NOMO-1 treated with dmso at 0.1 percent for 144 hours (cell line): Measurements from ENCODE around the gene MAPRE3.

Source experiments
- DNase-seq: peaks from one replicate; lab custom pipeline; 2025; ENCODE audit not compliant: unreplicated experiment; lab: John Stamatoyannopoulos, UW

Gene MAPRE3

DNA sequence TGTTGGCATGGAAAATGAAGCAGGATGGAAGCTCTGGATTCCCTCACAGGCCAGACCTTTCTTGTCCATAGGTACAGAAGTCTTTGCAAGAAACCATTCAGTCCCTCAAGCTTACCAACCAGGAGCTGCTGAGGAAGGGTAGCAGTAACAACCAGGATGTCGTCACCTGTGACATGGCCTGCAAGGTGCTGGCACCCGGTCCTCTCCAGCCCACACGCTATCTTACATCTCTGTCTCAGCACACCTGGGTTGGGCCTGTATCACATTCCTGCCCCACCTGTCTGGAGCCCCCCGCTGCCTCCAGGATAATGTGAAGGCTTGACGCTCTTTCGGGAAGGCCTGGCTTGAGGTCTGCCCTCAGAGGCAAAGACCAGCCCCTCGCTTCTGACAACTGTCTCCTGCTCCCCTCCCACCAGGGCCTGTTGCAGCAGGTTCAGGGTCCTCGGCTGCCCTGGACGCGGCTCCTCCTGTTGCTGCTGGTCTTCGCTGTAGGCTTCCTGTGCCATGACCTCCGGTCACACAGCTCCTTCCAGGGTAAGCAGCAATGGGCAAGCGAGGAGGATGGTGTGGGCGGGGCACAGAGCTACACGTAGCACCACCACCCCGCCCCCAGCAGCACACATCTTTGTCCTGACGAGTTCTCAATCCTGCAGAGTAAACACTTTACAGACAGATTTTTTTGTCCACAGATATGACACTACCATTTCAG is 68.3 kb downstream of the MAPRE3 start:
- no peak for DNase-seq

DNA sequence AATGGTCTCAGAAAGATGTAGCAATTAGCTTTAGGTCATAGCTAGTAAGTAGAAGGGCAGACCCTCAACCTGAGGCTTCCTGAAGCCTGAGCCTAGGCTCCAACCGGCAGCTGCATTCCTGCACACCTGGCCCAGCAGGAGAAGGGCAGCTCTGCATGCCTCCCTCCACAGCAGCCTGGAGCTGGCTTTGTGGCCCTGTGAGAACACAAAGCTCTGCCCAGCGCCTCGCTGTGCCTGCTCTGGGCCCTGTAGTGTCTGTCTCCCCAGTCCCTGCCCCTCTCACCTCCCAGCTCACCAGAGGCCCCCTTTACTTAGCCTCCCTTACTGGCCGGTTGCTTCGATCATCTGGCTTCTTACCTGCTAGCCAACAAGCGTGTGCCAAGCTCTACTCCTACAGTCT is 69.0 kb downstream of the MAPRE3 start:
- DNase-seq = no peak

GRCh38 chr2:27039871-27040270 is 69.4 kb downstream of the MAPRE3 start:
- DNase-seq = no peak

GRCh38 chr2:27040282-27040681 is 69.8 kb downstream of the MAPRE3 start:
- DNase-seq = no peak

GRCh38 chr2:27041752-27042151 is 71.3 kb downstream of the MAPRE3 start:
- no peak for DNase-seq

DNA sequence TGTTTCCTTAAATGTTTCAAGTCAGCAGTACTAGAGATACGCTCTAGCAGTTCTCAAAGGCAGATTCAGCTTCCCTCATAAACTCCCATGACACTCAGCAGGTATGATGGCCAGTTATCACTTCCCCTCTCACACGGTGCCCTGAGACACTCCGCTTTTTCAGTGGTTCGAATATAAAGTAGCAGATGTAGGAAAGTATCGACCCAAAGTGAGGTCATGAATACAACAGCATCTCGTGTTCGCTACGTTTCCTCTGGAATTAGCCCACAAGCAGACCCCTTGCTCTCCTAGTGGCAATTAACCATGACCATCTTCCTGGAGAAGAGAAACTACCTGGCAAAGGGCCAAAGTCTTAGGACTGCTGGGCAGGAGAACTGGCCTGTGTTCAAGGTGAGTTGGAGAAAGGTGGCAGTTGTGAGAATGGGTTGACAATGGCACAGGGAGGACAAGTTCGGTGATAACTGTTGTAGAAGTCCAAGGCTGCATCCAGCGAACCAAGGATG is 71.8 kb downstream of the MAPRE3 start:
- no peak for DNase-seq

- no peak for DNase-seq
Observed at GRCh38 chr2:27042985-27043634, 72.7 kb downstream of the MAPRE3 start.

GRCh38 chr2:27049422-27050280 is 79.2 kb downstream of the MAPRE3 start:
- peak; percentile 14 for DNase-seq

DNA sequence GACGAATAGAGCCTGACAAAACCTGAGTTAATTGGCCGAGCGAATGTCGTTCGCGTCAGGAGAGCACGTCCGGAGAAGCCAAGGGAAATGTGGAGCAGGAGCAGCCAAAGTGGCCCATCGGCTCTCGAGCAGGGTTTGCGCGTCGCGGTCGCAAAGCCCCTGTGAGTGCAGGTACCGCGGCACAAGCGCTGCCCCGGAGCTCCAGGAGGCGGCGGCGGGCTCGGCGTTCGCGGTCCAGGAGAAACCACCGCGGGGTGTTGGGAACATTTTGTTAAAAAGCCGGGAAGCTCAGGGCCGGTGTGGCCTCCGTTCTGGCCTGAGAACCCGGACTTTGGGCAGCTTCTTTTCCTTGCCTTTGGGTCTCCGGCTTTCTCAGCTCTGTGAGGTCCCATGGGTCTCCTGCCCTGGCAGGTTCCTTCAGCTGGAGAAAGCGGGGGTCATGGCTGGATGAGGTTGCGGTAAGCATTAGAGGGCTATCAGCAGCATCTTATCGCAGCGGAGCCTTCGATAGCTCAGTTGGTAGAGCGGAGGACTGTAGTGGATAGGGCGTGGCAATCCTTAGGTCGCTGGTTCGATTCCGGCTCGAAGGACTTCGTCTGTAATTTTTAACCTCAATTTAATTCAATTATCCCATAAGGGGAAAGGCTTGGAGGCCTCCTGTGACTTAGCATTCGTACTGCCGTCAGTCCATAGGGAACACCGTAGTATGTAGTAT is 80.0 kb downstream of the MAPRE3 start:
- peak; percentile 85 for DNase-seq

- peak; percentile 90 for DNase-seq
Observed at GRCh38 chr2:27050996-27051901, 80.8 kb downstream of the MAPRE3 start, which contains the start of gene AGBL5. AGBL5 (plus strand) TSS chr2:27051668; CDS start chr2:27052959, 1,291 bp downstream.

DNA sequence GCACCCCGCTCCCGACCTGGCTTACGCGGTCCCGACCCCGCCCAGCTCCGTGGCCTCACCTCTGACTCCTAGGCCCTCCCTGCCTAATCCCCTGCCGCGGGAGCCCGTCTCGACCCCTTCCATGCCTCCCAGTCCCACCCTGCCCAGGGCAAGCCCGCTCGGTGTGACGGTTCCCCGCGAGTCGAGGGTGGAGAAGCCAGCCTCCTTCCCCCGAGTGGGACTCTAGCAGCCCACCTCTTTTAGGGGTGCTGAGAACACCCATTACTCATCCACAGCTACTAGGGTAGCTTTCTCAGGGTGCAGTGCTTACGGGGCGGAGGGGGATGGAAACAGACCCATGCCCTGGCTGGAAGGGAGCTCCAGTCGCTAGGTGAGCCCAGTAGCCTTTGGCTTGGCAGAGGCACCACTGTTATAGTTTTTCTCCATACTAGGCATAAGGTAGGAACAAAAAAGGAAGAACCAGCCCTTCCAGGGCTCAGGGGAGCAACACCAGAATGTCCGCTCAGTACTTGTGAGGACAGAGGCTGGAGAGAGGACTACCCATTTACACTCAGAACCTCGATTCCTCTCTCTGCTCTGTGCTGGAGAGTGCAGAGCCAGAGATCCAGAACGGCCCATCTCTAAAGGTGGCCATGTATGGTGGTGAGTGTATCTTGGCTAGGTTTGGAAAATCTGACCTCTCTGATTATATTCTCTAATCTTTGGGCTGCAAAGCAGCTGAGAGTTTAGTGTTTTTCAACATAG is 81.6 kb downstream of the MAPRE3 start:
- DNase-seq = no peak

GRCh38 chr2:27053321-27053720 is 82.9 kb downstream of the MAPRE3 start:
- DNase-seq = no peak

GRCh38 chr2:27053776-27054175 is 83.3 kb downstream of the MAPRE3 start:
- no peak for DNase-seq

DNA sequence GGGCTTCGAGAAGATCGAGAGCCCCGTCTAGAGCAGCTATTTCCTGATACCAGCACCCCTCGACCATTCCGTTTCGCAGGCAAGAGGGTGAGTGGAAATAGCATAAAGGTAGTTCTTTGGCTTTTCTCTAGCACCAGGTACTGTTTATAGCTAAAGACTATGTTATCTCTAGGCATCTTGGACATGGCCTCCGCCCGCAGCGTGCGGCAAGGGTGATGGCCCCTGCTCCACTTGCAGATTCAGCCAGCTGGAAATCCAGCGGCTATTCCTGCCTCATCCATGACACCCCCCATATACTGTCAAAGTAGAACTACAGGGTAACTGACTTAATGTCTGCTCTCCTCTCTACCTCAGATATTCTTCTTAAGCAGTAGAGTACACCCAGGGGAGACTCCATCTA is 84.3 kb downstream of the MAPRE3 start:
- DNase-seq = no peak

GRCh38 chr2:27057184-27057583 is 86.7 kb downstream of the MAPRE3 start:
- no peak for DNase-seq

DNA sequence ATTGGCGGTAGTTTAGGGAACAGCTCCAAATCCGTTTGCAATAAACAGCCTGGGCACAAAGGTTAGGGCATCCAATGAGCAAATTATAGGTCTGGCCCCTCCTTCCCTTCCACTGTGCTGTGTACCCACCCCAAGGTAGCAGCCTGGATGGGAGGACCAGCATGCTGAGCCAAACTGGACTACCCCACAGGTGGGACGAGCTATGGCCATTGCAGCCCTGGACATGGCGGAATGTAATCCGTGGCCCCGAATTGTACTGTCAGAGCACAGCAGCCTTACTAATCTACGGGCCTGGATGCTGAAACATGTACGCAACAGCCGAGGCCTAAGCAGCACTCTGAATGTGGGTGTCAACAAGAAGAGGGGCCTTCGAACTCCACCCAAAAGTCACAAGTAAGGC is 87.8 kb downstream of the MAPRE3 start:
- no peak for DNase-seq

GRCh38 chr2:27059141-27059820 is 88.8 kb downstream of the MAPRE3 start:
- no peak for DNase-seq

- DNase-seq = no peak
Observed at GRCh38 chr2:27060323-27060722, 89.9 kb downstream of the MAPRE3 start.

- DNase-seq = no peak
Observed at GRCh38 chr2:27065128-27065527, 94.7 kb downstream of the MAPRE3 start.
